AML-193 (cell line): ENCODE results near the gene SAMD4A.

Experiments used
- DNase-seq, 2 experiments: peaks; one replicate each; lab custom pipeline; 2025; lab: John Stamatoyannopoulos, UW

The SAMD4A gene

GRCh38 chr14:54567224-54567638 lies 303 bp downstream of the SAMD4A start:
- DNase-seq: no peak

DNA sequence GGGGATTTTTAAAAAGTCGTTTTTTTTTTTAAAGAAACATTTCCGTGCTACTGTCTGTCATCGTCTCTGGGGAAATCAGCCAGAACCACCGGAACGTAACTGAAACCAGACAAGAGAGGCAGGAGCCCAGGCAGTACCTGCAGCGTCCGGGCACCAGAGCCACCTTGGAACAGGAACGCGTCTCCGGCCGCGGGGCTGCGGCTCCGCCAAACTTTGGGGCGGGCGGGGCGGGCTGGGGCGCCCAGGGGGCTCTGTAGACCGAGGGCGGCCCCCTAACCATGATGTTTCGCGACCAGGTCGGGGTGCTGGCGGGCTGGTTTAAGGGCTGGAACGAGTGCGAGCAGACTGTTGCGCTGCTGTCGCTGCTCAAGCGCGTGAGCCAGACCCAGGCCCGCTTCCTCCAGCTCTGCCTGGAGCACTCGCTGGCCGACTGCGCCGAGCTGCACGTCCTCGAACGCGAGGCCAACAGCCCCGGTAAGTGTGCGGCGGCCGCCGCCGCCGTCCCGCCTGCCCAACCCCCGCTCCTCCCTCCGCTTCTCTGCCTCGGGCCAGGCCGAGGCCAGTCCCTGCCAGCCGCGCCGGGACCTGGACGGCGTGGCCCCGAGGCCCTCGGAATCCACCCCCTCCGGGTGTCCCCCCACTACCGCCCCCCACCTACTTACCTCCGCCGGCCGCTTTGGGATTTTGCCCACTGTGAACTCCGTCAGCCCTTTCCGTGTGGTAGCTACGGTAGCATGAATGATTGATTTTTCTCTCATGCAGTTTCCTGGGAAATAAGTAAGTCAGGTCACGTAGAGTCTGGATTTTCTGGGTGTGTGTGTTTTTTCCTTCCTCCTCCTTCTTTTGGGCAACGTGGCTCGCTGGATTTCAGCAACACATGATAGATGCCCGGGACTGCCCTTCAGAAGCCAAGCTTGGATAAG lies 972 bp downstream of the SAMD4A start:
- no peak for DNase-seq

GRCh38 chr14:54568821-54569595 lies 2.1 kb downstream of the SAMD4A start:
- no peak for DNase-seq

GRCh38 chr14:54570047-54570446 lies 3.1 kb downstream of the SAMD4A start:
- DNase-seq: no peak

GRCh38 chr14:54570631-54571415 lies 3.9 kb downstream of the SAMD4A start:
- DNase-seq: no peak

GRCh38 chr14:54572316-54572715 lies 5.4 kb downstream of the SAMD4A start:
- DNase-seq: peak; percentile 23 to 28

GRCh38 chr14:54574528-54574927 lies 7.6 kb downstream of the SAMD4A start:
- no peak for DNase-seq

DNA sequence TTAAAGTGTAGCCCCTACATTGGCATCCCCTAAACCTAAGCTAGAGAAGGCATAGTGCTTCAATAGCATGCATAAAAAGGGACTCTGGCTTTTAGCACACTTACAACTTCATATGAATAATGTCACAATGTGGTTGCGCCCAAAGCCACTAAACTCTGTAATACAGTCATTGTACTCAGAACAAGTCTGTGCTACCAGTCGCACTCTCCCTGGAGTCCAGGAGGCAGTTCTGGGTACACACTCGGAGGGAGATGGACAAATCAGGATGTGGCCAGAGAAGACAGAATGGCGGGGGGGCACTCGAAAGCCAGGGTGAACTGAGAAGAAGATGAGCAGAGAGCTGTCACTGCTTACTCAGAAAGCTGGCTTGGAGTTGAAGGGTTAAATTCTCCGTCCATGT lies 10.6 kb downstream of the SAMD4A start:
- no peak for DNase-seq

DNA sequence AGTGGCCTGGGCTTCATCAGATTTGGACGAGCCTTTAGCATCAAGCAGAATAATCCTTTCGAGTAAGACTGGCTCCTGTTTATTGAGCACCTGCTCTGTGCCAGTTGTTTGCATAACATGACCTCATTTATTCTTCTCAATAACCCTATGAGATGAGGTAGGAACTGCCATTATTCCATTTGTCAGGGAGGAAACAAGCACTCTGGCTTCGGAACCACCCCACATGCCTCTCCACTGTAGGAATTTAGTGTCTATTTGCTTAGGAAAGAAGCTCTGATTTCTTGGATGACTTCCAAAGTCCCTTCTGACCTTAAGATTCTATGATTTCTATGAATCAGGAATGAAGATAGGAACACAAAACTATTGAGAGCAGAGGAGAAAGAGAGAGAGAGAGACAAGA lies 11.0 kb downstream of the SAMD4A start:
- no peak for DNase-seq

DNA sequence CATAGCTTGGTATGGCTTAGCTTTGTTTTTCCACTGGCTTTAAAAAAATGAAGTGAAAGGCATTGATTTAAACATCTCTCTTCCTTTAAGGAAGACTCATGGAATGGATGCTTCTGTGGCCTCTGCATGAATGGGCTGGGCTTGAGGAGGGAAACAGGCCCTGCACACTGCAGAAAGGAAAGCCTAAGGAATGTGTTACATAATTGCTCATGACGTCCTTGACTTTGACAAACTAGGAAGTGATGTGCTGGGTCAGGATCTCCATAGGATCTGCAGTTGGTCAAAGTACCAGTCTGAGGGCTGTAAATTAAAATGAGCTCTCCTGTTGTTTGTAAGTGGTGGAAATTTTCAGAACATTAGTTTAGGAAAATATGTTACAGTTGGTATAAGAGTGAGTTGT lies 12.7 kb downstream of the SAMD4A start:
- no peak for DNase-seq

DNA sequence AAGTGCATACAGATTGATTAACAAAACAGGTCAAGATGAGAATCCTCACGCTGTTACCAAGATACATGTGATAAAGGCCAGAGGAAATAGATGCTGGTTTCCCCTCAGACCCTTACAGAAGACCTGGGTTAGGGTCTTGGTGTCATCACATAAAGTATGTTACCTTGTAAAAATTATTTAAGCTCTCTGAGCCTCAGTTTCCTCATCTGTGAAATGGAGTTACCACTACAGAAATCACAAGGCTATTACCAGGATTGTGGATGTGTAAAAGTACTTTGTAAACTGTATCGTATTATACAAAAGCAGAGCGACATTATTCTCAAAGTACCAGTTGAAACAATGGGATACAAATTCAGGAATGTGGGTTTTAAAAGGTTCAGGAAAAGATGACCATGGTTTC lies 14.0 kb downstream of the SAMD4A start:
- no peak for DNase-seq

DNA sequence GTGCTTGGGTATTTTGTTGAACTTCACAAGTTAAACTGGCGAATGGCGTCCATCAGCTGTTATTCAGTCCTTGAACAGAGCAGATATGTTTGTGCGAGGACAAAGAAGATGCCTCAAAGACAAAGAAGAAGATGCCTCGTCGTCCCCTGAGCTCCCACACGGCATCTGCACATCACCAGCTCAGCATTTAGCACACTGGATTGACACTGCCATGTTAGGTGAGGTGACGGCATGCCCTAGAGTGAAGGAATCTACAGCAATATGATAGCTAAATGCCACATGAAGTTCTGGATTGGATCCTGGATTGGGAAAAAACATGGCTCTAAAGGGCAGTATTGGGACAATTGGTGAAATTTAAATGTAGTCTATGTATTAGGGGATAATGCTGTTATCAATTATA lies 15.4 kb downstream of the SAMD4A start:
- no peak for DNase-seq

DNA sequence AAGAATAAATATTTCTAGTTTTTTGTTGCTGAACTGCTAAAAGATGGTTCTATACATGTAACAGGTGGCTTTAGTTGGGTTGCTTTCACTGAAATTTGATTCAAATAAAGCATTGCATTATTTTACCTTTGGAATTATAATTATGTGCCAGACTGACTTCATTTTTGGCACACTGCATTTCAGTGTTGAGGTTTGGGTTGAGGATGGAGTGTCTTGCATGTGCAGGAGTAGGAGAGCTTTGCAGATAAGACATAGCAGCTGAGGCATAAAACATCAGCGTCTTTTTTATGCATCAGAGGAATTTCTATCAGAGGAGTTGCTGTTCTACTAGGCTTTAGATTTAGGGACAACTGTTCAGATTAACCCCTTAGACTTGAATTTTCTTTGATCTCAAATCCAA lies 17.2 kb downstream of the SAMD4A start:
- no peak for DNase-seq

GRCh38 chr14:54585214-54585613 lies 18.3 kb downstream of the SAMD4A start:
- no peak for DNase-seq

GRCh38 chr14:54589076-54589475 lies 22.1 kb downstream of the SAMD4A start:
- DNase-seq: no peak

DNA sequence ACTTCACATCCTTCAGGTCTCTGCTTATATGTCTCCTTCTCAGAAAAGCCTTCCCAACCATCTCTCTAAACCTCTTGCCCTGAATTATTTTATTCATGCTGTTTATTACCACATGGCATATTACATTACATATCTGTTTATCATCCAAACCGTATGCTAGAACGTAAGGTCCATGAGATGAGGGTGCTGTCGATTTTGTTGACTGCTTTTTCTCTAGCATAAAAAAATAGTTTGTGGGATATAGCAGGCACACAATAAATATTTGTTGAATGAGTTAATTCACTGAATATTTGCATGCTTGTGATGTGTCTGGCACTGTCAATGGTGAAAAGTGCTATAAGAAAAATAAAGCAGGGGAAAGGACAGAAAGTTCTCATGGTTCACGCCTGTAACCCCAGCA lies 22.9 kb downstream of the SAMD4A start:
- no peak for DNase-seq

DNA sequence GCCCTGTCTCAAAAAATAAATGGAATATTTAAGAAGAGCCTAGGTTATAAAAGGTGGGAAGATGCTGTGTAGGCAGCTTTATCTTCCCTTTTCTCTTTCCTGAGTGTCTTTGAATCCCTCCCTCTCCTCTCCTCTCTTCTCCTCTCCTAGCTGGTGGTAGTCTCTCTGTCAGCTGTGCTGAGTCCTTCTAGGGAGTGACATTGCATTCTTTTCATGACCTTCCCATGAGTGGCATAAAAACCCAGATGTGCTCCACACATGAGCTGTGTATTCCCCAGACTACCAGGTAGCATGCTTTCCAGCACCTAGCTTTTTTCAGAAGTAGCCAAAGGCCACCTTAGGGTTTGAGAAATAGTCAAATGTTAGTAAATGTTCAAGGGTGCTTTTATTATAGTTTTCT lies 23.6 kb downstream of the SAMD4A start:
- DNase-seq: no peak

- DNase-seq: no peak
Measured at GRCh38 chr14:54591461-54591860, 24.5 kb downstream of the SAMD4A start.

- DNase-seq: no peak
Measured at GRCh38 chr14:54591866-54592265, 24.9 kb downstream of the SAMD4A start.

- DNase-seq: no peak
Measured at GRCh38 chr14:54593860-54594259, 26.9 kb downstream of the SAMD4A start.

DNA sequence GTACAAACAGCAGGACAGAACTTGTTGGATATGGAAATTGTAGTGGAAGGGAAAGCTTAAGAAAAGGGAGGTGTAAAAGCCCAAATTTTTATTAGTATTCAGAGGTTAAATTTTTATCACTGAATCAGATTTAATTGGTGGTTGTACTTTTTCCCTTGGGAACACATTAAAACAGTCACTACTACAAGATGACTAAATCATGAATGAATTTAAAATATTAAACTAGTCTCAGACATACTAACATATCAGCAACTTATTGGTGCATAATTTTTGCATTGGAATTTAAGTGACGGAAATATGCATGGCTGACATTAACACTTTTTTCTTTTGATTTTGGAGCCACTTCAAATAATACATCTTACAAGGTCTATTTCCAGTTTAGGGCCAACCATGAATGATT lies 27.6 kb downstream of the SAMD4A start:
- no peak for DNase-seq

GRCh38 chr14:54597795-54598443 lies 31.0 kb downstream of the SAMD4A start:
- DNase-seq: no peak
